ENCODE measurements around the gene KRTAP19-2.
"Not testable (repeated sequence)": the region's sequence is repeated elsewhere in the genome, so short reads cannot be mapped to it uniquely, and the experiment has no call there.

The KRTAP19-2 gene, protein sequence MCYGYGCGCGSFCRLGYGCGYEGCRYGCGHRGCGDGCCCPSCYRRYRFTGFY

DNA sequence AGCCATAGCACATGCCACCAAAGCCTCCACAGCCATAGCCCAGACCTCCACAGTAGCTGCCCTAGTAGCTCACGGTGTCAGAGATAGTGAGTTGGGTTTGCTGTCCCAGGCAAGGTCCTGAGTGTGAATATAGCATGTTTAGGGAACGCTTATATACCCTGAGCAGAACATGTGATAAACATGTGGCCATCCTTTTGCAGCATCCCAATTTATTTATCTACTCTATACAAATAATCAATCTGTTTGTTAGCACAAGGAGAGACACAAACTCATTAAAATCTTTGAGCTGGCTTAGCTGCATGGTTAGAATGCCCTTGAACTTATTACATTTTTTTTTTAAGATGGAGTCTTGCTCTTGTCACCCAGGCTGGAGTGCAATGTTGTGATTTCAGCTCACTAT lies at the start of gene KRTAP19-2:
TSS of gene KRTAP19-2 (minus strand) at position 101 of the 400 bp plus-strand sequence. CDS start at position 13, 88 bp downstream.
- no peak within 1 kb of the TSS for H3K4me3 ChIP-seq (ENCODE audit: low read depth, low read length)
- TF ChIP-seq, protein P1, sequence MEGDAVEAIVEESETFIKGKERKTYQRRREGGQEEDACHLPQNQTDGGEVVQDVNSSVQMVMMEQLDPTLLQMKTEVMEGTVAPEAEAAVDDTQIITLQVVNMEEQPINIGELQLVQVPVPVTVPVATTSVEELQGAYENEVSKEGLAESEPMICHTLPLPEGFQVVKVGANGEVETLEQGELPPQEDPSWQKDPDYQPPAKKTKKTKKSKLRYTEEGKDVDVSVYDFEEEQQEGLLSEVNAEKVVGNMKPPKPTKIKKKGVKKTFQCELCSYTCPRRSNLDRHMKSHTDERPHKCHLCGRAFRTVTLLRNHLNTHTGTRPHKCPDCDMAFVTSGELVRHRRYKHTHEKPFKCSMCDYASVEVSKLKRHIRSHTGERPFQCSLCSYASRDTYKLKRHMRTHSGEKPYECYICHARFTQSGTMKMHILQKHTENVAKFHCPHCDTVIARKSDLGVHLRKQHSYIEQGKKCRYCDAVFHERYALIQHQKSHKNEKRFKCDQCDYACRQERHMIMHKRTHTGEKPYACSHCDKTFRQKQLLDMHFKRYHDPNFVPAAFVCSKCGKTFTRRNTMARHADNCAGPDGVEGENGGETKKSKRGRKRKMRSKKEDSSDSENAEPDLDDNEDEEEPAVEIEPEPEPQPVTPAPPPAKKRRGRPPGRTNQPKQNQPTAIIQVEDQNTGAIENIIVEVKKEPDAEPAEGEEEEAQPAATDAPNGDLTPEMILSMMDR (IDR thresholded peaks at IDR 0.05; ENCODE audit: borderline replicate concordance, insufficient read depth, low read depth, low read length): no peak

DNA sequence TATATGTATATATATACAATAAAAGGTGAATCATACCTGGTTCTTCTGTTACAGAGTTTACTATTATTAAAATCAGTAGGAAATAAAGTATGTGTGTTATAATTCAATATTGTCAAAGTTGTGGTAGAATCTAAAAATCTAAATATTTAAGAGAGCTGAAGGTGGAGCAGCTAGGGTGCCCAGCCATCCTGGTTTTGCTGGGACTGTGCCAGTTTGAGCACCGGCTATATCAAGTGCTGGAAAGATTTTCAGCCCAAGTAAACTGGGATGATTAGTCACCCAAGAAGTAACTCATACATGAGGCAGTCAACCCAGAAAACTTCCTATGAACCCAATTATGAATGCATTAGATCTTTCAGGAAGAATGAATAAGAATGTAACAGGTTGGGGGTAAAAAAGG lies 31.6 kb upstream of the KRTAP19-2 start:
- TF ChIP-seq, protein P1 (IDR thresholded peaks at IDR 0.05; ENCODE audit: borderline replicate concordance, insufficient read depth, low read depth, low read length): no peak
- no peak overlapping the region for H3K4me3 ChIP-seq (ENCODE audit: low read depth, low read length)

DNA sequence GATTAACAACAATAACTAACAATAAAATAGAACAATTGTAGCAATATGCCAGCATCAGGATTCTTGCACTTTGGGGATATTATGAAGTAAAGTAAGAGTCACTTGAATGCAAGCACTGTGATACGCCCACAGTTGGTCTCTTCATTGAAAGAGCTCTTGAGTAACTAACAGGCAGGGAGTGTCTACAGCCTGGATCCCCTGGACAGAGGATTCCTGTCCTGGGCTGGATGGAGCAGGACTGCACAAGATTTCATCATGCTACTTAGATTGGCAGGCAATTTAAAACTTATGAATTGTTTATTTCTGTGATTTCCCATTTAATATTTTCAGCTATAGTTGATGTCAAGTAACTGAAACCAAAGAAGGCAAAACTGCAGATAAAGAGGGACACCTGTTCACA lies 28.4 kb upstream of the KRTAP19-2 start:
- H3K4me3 ChIP-seq (ENCODE audit: low read depth, low read length): no peak overlapping the region

DNA sequence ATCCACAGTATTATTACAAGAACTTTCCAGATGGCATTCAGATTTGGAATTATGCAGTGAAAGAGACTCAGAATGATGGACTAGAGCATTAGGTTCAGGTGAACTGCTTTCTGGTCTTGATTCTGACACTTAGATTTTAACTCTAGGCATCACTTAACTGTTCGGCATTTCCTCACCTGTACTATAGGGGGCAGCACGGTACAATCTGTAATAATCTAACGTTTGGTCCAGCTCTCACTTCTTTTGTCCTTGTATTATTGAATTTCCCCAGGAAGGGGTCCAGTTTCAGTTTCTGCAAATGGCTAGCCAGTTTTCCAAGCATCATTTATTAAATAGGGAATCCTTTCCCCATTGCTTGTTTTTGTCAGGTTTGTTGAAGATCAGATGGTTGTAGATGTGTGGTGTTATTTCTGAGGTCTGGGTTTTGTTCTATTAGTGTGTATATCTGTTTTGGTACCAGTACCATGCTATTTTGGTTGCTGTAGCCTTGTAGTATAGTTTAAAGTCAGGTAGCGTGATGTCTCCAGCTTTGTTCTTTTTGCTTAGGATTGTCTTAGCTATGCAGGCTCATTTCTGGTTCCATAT lies 18.5 kb upstream of the KRTAP19-2 start:
- H3K4me3 ChIP-seq (ENCODE audit: low read depth, low read length): not testable (repeated sequence)

More for the DNA sequence above, 28.4 kb upstream of the KRTAP19-2 start:
- TF ChIP-seq, protein P1 (IDR thresholded peaks at IDR 0.05; ENCODE audit: borderline replicate concordance, insufficient read depth, low read depth, low read length): no peak

DNA sequence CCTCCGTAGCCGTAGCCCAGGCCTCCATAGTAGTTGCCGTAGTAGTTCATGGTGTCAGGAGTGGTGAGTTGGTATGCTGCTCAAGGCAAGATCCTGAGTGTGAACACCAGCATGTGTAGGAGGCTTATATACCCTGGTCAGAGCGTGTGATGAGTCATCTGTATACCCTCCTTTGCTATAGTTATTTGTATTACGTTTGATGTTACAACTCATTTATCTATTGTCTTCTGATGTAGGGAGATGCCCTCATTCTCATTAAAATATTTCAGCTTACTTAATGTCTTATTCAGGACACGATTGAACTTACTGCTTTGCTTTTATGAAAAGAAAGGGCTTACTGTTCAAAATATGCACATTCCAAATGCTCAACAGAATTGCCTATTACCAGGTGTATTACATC lies 14.8 kb upstream of the KRTAP19-2 start, which contains the start of gene KRTAP19-5:
TSS of gene KRTAP19-5 (minus strand) at position 101 of the 400 bp plus-strand sequence. CDS start at position 50, 51 bp downstream.
- no peak within 1 kb of the TSS for H3K4me3 ChIP-seq (ENCODE audit: low read depth, low read length)
- TF ChIP-seq, protein P1 (IDR thresholded peaks at IDR 0.05; ENCODE audit: borderline replicate concordance, insufficient read depth, low read depth, low read length): no peak

DNA sequence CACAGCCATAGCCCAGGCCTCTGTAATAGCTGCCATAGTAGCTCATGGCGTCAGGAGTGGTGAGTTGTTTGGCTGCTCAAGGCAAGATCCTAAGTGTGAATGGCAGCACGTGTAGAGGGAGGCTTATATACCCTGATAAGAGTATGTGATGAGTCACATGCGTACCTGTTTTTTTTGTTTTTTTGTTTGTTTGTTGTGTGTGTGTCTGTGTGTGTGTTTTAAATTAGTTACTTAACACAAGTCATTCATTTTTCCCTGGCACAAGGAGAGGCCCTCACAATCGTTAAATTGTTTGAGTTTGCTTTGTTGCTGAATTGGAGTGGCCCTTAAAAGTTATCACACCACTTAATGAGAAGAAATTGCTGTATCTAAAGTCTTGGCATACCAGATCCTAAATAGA lies 9.8 kb upstream of the KRTAP19-2 start, which contains the start of gene KRTAP19-4:
TSS of gene KRTAP19-4 (minus strand) at position 101 of the 400 bp plus-strand sequence. CDS start at position 46, 55 bp downstream.
- TF ChIP-seq, protein P1 (IDR thresholded peaks at IDR 0.05; ENCODE audit: borderline replicate concordance, insufficient read depth, low read depth, low read length): no peak
- no peak within 1 kb of the TSS for H3K4me3 ChIP-seq (ENCODE audit: low read depth, low read length)

DNA sequence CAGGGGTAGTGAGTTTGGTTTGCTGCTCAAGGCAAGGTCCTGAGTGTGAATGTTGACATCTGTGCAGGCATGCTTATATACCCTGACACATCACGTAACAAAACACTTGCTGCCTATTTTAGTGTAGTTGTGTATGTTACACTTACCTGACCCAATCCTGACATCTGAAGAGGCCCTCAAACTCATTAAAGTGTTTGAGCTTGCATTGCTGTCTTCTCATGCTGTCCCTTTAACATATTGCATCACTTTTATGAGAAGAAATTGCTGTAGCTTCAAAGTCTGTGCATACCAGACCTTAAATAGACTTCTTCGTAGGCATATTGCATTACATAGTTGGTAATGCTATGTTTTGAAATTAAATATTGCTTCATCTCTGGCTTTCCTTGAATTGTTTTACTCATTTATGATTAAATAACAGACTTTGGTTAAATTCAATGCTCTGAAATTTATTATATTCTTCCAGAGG lies 4.8 kb upstream of the KRTAP19-2 start, which contains the start of gene KRTAP19-3:
TSS of gene KRTAP19-3 (minus strand) at position 51 of the 466 bp plus-strand sequence. CDS start 56 bp downstream, outside the sequence.
- H3K4me3 ChIP-seq (ENCODE audit: low read depth, low read length): no peak within 1 kb of the TSS
- TF ChIP-seq, protein P1 (IDR thresholded peaks at IDR 0.05; ENCODE audit: borderline replicate concordance, insufficient read depth, low read depth, low read length): no peak

Measured in GM12875 (cell line).